Measurements from ENCODE around the gene IL6ST.

- TF ChIP-seq POLR2A (IDR thresholded peaks at IDR 0.05; ENCODE audit: low read depth, low read length) (no peak), POLR2AphosphoS5 (IDR thresholded peaks at IDR 0.05; ENCODE audit: low read depth, low read length) (no peak), TAF1 (IDR thresholded peaks at IDR 0.05; ENCODE audit: low read depth, low read length) (no peak)
Observed at GRCh38 chr5:56003679-56004078, 8.9 kb upstream of the IL6ST start.

Data from GM12891 (cell line).